Metanephros (tissue), 1 donor: ENCODE data around the gene PMS1. TPM values are rescaled to one million over a fixed set of nuclear protein-coding genes. Genes with fewer than 3 reads are reported as not detected.

Source experiments
- total RNA-seq: library from RNA; depleted of rRNA; stranded (reverse); fragments of >200 nt; gene quantifications from one replicate; pipeline ENCODE4 v1.2.3, GENCODE V29; 2014

PMS1 gene
- total RNA-seq, result 27.7 TPM

GRCh38 chr2:189783927-189784867, at the start of gene PMS1, which contains the start of gene ORMDL1:
PMS1 (plus strand) TSS chr2:189784450; CDS start chr2:189791810, 7,360 bp downstream.
ORMDL1 (minus strand) TSS chr2:189784339; CDS start chr2:189782595, 1,744 bp downstream.

GRCh38 chr2:189762551-189763298, 21.5 kb upstream of the PMS1 start, which contains the start of gene OSGEPL1:
OSGEPL1 (minus strand) TSS chr2:189762792; CDS start chr2:189761640, 1,152 bp downstream.

Other genes starting within 250 kb of the PMS1 start
- 104 TPM for gene SLC40A1, start 203.7 kb upstream of the PMS1 start, total RNA-seq
- 40.9 TPM for gene ASNSD1, start 123.0 kb upstream of the PMS1 start, total RNA-seq
- gene ANKAR, start 109.8 kb upstream of the PMS1 start, total RNA-seq, result 23.4 TPM
- gene OSGEPL1, start 21.7 kb upstream of the PMS1 start, total RNA-seq, result 15.5 TPM
- 46.8 TPM for gene ORMDL1, start 111 bp upstream of the PMS1 start, total RNA-seq